ENCODE data around the gene PERCC1. TPM values are rescaled to one million over a fixed set of nuclear protein-coding genes. Genes with fewer than 3 reads are reported as not detected.
A peak's percentile ranks its signal among the peaks of the same experiment; 100 is the strongest.

The PERCC1 gene
- total RNA-seq, 1 donor from 2014 or later = not detected

DNA sequence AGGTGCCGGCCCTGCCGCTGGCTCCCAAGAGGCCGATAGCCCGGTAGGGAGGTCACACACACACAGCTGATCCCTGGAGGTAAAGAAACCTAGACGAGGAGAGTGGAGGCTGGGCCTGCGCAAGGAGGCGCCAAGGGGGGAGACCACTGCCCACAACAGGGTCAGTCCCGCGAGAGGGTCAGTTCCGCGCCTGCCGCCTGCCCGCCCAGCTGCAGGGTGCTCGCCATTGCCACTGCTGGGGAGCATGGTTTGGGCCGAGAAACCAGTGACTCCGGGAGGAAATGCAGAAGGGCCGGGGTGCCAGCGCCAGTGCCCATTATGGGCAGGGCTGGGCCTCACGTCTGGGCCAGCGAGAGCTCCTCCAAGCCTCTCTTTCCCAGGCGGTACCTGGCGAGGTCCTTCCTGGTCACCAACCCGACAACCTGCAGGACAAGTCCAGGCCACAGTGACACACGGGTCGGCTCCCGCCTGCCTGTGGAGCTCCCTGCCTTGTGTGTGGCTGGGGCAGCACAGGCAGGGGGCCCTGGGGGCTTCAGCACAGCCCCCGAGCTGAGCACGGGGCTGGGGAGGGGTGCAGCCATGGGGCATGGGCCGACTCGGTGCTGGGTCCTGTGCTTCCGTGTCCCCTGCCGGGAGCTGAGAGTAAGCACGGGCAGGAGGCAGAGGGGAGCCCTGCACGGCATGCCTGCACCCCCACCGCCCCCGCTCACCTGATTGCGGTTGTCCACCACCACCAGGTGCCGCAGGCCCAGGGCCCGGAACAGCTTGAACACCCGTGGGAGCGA lies 15.6 kb downstream of the PERCC1 start:
- DNase-seq (ENCODE audit: low spot score) = no peak
- Mint-ChIP-seq H3K27ac (ENCODE audit: unreplicated experiment) (no peak overlapping the region), H3K4me1 (ENCODE audit: low read depth) (no peaks in the 10 kb centered on the region), H3K9me3 (ENCODE audit: low read depth) (no peaks in the 10 kb centered on the region), H3K27me3 (ENCODE audit: low read depth) (no peaks in the 10 kb centered on the region), H3K4me3 (ENCODE audit: unreplicated experiment) (no peak overlapping the region), H3K36me3 (ENCODE audit: low read depth) (peaks cover 6% of the 10 kb centered on the region)
- TF ChIP-seq, protein P1, sequence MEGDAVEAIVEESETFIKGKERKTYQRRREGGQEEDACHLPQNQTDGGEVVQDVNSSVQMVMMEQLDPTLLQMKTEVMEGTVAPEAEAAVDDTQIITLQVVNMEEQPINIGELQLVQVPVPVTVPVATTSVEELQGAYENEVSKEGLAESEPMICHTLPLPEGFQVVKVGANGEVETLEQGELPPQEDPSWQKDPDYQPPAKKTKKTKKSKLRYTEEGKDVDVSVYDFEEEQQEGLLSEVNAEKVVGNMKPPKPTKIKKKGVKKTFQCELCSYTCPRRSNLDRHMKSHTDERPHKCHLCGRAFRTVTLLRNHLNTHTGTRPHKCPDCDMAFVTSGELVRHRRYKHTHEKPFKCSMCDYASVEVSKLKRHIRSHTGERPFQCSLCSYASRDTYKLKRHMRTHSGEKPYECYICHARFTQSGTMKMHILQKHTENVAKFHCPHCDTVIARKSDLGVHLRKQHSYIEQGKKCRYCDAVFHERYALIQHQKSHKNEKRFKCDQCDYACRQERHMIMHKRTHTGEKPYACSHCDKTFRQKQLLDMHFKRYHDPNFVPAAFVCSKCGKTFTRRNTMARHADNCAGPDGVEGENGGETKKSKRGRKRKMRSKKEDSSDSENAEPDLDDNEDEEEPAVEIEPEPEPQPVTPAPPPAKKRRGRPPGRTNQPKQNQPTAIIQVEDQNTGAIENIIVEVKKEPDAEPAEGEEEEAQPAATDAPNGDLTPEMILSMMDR (IDR thresholded peaks at IDR 0.05) = no peak

DNA sequence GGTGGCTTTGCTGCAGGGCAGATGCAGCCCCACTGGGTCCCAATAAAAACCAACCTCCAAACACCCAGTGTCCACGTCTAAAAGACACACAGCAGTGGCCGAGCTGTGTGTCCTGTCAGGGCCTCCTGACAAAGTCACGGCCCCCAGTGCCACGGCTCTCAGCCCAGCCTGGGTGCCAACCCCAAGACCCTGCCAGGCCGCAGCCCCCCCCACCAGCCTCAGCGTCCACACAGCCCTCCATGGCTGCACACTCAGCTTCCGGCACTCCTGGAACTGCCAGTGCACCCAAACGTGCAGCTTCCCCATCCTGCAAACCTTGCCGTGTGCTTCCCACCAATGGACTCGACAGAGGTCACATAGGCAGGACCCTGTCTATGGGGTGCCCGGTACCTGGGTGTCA lies 17.1 kb downstream of the PERCC1 start:
- Mint-ChIP-seq H3K27me3 (ENCODE audit: low read depth) (no peaks in the 10 kb centered on the region), H3K36me3 (ENCODE audit: low read depth) (peaks cover 10% of the 10 kb centered on the region), H3K27ac (ENCODE audit: unreplicated experiment) (no peak overlapping the region), H3K4me1 (ENCODE audit: low read depth) (no peaks in the 10 kb centered on the region), H3K4me3 (ENCODE audit: unreplicated experiment) (no peak overlapping the region), H3K9me3 (ENCODE audit: low read depth) (no peaks in the 10 kb centered on the region)
- DNase-seq (ENCODE audit: low spot score) = no peak
- TF ChIP-seq, protein P1 (IDR thresholded peaks at IDR 0.05) = no peak

DNA sequence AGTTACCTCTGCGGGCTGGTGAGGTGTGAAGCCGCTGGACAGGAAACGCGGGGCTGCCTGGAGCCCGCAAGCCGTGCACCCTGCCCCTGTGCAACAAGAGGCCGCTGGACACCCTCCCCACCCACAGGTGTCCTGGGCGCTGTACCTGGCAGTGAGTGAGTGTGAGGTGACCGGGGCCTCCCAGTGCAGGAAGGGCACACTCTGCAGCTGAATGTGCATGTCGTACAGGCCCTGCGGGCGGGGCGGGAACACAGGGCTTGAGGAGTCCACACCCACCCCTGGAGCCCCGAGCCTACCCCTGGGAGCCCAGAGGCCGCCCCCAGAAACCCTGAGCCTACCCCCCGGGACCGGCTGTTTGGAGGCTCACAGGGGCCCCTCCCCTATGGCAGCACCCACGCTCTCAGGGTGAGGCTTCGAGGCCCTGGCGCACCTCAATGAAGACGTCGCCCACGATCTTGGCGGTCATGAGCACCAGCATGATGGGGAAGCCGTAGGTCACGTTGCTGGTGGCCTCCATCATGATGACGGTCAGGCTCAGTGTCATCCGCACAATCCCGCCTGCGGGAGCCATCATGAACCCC lies 17.7 kb downstream of the PERCC1 start:
- no peak overlapping the region for H3K27ac Mint-ChIP-seq (ENCODE audit: unreplicated experiment)
- H3K4me3 Mint-ChIP-seq (ENCODE audit: unreplicated experiment) = no peak overlapping the region
- no peaks in the 10 kb centered on the region for H3K4me1 Mint-ChIP-seq (ENCODE audit: low read depth)
- no peak for DNase-seq (ENCODE audit: low spot score)
- H3K9me3 Mint-ChIP-seq (ENCODE audit: low read depth) = no peaks in the 10 kb centered on the region
- peaks cover 10% of the 10 kb centered on the region for H3K36me3 Mint-ChIP-seq (ENCODE audit: low read depth)
- H3K27me3 Mint-ChIP-seq (ENCODE audit: low read depth) = no peaks in the 10 kb centered on the region
- TF ChIP-seq, protein P1 (IDR thresholded peaks at IDR 0.05) = no peak

DNA sequence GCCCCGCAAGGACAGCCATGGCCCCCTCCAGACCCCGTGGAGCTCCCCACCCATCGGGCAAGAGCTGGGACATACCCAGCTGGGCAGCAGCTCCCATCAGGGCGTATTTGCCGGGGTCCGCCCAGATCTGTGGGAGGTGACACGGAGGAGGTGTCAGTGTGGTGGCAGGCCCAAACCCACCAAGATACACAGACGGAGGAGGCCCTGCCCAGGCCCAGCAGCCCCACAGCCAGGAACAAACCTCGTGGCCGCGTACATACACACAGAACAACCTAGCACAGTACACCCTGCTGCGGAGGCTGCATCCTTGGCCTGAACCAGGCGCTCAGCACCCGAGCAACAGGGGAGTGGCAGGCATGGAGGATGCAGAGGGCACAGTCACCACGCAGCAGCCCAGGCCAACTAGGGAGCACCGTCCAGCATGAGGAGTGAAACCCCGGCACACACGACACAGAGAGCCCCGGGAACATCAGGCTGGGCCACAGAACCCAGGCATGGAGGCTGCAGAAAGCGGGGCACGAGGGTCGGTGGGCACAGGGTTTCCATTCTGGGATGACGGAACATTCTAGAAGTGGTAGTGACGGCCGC lies 18.4 kb downstream of the PERCC1 start:
- Mint-ChIP-seq H3K4me1 (ENCODE audit: low read depth) (no peaks in the 10 kb centered on the region), H3K4me3 (ENCODE audit: unreplicated experiment) (no peak overlapping the region), H3K36me3 (ENCODE audit: low read depth) (peaks cover 10% of the 10 kb centered on the region), H3K9me3 (ENCODE audit: low read depth) (no peaks in the 10 kb centered on the region), H3K27ac (ENCODE audit: unreplicated experiment) (no peak overlapping the region), H3K27me3 (ENCODE audit: low read depth) (no peaks in the 10 kb centered on the region)
- DNase-seq (ENCODE audit: low spot score) = no peak
- TF ChIP-seq, protein P1 (IDR thresholded peaks at IDR 0.05) = no peak

DNA sequence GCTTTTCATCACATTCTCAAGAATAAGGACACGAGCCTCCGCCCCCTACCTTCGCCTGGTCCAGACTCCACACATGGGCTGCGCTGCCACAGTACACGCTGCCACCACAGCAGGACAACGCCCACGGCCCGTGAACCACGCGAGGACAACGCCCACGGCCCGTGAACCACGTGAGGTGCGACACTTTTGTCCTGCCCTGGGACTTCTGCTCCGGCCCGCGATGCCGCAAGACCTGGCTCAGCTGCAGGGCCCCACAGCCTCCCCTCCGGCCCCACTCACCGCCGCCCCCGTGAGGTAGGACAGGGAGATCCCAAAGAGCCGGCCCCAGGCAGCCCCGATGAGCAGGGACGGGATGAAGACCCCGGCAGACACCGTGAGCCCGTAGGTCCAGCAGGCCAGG lies 19.3 kb downstream of the PERCC1 start:
- H3K27me3 Mint-ChIP-seq (ENCODE audit: low read depth) = no peaks in the 10 kb centered on the region
- no peak for DNase-seq (ENCODE audit: low spot score)
- no peaks in the 10 kb centered on the region for H3K4me1 Mint-ChIP-seq (ENCODE audit: low read depth)

More for the DNA sequence above, 19.3 kb downstream of the PERCC1 start:
- no peak overlapping the region for H3K4me3 Mint-ChIP-seq (ENCODE audit: unreplicated experiment)
- no peaks in the 10 kb centered on the region for H3K9me3 Mint-ChIP-seq (ENCODE audit: low read depth)
- TF ChIP-seq, protein P1 (IDR thresholded peaks at IDR 0.05) = peak; percentile 17
- H3K27ac Mint-ChIP-seq (ENCODE audit: unreplicated experiment) = no peak overlapping the region
- H3K36me3 Mint-ChIP-seq (ENCODE audit: low read depth) = peaks cover 11% of the 10 kb centered on the region
